ENCODE data around the gene TMPRSS3.

GRCh38 chr21:42357307-42357706 lies 38.5 kb downstream of the TMPRSS3 start:
- no peak for TF ChIP-seq POLR2A (IDR thresholded peaks at IDR 0.05)
- TF ChIP-seq CTCF (IDR thresholded peaks at IDR 0.05), result no peak
